Activated T-cell treated with anti-CD3 and anti-CD28 coated beads for 48 hours (primary cell): ENCODE data around the gene PRMT3.
"Not testable (repeated sequence)": the region's sequence is repeated elsewhere in the genome, so short reads cannot be mapped to it uniquely, and the experiment has no call there.

Source experiments
- DNase-seq: peaks from one replicate; pipeline ENCODE4 v3.0.0-alpha.2; 2020; ENCODE audit warnings: low read depth

The PRMT3 gene

DNA sequence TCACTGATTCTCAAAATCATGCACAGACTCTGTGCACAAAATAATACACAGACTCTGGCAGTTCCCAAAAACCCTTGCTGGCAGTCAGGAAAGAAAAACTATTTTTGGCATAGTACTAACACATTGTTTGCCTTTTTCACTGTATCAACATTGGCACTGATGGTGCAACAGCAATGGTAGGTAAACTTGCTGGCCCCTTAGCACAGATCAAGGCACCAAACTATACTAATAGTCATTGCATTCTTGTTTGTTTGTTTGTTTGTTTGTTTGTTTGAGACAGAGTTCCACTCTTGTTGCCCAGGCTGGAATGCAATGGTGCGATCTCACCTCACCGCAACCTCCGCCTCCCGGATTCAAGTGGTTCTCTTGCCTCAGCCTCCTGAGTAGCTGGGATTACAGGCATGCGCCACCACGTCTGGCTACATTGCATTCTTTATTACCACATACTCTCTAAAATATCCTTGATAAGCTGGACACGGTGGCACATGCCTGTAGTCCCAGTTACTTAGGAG lies 130.9 kb downstream of the PRMT3 start:
- DNase-seq, result no peak

DNA sequence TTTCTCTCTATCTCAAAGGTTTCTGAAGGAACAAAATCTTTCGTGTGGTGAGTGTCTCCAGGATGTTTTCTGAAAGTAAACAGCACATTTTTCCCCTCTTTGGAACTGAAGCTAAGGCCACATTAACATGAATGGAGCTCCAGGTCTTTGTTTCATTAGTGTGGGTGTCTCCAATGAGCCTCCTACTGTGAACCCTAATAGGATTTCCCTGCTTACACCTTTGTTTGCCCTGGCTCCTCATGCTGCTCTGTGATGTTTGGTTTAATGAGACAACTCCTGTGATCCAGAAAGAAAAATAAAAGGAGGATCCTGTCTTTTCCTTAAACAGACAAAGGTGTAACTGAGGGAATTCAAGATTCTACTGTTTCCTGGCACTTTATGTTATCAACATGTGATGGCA lies 135.0 kb downstream of the PRMT3 start:
- DNase-seq, result no peak

DNA sequence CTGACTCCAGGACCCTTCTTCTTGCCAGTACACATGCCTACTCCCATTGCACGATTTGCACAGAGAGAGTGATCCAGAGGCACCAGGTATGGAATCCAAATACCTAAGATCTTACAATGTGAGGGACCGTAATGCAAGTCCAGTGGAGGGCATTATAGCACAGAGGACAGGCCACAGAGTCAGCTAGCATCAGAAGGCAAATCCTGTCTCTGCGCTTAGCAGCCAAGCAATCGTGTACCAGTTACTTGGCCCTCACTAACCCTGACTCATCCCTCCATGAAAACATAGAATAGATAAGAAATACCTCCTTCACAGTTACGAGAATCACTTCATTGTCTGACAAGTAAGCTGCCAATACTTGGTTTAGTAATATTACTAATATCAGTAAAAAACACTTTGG lies 142.2 kb downstream of the PRMT3 start:
- DNase-seq, result no peak

DNA sequence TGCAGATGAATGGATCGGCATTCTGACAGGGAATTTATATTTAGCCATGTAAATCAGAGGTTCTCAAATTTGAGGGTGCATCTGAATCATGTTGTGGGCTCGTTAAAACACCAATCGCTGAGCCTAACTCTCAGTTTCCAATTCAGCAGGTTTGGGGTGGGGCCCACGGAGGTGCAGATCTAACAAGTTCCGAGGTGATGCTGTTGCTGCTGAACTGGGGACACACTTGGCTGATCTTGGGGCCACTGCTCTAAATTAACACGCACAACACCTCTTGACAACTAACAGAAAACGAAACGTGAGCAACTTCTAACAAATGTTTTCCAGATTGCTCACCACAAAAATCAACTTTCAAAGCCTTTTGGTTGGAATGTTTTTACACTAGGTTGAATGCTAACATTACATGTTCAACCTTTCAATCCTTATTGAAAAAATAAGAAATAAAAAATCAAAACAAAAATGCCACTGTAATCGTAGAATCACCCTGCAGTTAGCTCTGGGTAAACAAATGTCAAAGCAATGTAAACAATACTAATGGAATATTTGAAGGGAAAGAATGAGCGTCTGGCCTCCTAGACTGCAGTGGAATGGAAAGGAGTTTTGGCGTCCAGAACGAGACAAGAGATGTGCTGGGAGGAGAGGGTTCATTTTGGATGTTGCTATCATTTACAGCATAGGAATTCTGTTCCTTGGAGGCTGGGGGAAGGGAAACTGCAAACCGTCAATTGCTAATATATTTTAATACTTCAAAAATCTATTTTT lies 143.6 kb downstream of the PRMT3 start:
- DNase-seq, result no peak

DNA sequence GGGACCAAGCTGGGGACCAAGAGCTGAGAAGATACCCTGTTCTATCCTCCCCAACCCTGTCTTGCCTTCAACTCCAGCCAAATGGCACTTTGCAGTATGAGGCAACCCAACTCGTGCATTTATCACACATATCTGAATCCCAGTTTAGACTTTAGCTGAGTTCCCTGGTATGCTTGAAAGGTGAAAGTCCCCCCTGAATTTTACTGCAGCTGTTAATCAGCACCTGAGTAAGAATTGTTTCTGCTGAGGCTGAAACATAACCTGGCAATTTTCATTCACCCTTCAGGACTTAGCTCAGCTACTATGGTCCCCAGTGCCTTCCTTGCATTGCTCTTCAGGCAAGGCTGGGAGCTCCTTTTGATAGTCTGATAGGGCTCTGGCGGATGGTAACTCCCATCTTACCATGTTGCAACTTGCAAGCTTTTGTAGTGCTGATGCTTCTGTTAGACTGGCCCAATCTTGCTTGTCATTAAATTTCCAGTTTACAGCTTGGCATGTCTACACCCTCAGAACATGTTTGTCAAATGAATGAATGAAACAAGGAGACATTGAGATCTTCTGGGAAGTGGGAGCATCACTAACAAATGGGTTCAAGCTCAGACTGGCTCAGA lies 147.9 kb downstream of the PRMT3 start:
- no peak for DNase-seq

DNA sequence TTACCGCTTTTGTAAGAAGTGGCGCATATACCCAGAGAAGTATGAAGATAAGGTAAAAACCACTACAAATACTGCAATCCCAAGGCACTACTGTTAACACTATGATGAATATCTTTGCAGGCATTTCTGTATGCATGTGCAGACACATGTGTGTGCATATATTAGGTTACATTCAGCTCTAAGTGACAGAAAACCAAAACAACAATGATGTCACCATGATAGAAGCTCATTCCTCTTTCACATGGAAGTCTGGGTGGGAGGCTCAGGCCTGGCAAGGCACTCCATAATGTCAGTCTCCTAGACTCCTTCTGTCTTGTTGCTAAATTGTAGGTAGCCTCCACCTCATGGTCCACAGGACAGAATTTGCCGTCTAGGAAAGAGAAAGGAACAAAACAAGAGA lies 148.8 kb downstream of the PRMT3 start:
- no peak for DNase-seq

DNA sequence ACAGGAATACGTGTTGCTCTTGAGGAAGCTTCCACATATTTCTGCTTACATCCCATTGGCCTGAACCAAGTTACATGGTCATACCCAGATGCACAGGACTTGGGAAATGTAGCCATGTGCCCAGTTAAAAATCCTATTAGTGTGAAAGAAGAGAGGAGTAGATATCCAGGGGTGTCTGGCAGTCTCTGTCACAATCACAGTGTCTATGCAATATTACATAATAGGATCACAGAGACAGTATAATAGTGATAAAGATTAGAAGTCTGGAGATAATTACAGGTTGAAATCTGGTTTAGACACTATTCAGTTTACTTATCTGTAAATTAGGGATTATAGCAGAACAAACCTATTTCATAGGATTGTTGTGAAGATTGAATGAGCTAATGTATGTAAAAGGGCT lies 149.3 kb downstream of the PRMT3 start:
- no peak for DNase-seq

DNA sequence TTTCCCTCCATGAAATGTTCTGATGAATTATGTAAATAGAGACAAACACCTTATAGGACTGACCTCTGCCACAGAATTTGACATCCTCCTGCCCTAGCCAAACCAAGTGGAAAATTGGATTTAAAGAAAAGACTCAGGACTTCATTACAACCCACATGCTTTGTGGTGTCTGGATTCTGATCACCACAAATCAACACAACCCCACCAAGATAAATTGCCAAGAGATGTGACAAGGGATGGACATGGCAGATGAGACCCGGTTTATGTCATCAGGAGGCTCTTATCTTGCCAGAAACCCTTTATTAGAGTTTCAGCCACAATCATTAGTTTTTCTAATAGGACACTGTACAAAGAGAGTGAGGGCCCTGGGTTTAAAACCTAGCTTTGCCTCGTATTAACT lies 154.0 kb downstream of the PRMT3 start:
- DNase-seq, result no peak

DNA sequence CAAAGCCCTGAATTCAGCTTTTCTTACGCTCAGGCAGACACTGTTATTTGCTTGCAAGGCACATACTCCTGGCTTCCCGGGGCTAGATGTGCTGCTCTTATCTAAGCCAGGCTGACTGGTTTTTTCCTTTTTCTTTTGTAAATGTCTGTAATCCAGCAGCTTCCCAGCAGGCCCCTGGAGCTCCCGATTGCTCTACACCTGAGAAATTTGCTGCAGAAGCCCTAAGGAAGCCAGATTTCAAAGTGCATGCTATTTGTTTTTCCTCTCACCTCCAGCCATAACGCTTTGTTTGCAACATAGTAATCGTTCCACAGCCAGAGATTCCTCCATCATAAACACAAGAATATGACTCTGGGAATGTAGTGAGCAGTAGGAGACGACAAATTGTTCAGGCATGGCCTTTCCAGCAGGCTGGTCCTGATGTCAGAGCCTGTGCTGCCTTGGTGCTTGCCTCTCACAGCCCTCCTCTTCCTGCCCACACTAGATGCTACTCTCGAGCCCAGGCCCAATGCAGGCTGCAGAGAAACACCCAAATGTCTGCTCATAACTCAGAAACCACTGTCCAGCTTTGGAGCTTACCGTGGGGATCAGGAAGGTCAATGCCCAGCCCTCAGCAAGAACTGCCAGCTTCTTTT lies 157.2 kb downstream of the PRMT3 start:
- DNase-seq, result no peak

DNA sequence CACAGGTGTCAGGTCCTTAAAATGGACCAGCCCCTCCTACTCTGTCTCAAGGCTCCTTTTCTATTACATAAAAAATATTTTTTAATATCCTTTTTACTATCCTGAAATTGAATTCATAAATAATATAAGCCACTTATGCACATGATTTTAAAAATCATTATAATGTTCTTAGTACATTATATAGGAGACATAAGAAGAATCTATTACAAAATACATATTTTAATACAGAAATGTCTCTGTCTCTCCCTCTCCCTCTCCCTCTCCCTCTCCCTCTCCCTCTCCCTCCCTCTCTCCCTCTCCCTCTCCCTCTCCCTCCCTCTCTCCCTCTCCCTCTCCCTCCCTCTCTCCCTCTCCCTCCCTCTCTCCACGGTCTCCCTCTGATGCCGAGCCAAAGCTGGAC lies 159.9 kb downstream of the PRMT3 start:
- no peak for DNase-seq

DNA sequence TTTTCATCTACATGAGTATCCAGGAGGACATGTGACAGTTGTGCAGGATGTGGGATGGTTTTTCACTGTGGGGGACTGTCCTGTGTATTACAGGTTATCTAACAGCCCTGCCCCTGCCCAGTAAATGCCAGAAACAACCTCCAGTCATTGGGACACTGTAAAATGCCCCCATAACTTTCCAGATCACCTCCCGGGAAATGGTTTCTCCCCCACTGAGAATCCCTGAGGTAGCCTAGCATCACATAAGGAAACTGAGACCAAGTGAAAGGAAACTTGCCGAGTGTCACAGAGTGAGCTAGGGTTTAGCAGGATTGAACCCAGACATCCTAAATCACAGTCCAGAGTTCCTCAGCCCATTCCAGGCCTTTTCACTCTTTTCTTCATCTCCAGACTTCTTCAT lies 163.6 kb downstream of the PRMT3 start:
- no peak for DNase-seq

DNA sequence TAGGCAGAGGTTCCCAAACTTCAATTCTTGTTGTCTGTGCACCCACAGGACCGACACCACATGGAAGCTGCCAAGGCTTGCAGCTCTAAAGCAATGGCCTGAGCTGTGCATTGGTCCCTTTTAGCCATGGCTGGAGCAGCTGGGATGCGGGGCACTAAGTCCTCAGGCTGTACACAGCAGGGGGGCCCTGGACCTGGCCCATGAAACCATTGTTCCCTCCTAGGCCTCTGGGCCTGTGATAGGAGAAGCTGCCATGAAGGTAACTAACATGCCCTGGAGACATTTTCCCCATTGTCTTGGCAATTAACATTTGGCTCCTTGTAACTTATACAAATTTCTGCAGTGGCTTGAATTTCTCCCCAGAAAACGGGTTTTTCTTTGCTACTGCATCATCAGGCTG lies 168.3 kb downstream of the PRMT3 start:
- DNase-seq, result no peak

DNA sequence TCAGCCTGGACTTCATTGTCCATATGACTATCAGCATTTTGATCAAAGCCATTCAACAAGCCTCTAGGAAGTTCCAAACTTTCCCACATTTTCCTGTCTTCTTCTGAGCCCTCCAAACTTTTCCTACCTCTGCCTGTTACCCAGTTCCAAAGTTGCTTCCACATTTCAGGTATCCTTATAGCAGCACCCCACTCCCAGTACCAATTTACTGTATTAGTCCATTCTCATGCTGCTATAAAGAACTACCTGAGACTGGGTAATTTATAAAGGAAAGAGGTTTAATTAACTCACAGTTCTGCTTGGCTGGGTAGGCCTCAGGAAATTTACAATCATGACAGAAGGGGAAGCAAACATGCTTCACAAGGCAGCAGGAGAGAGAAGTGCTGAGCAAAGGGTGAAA lies 168.9 kb downstream of the PRMT3 start:
- DNase-seq, result not testable (repeated sequence)

DNA sequence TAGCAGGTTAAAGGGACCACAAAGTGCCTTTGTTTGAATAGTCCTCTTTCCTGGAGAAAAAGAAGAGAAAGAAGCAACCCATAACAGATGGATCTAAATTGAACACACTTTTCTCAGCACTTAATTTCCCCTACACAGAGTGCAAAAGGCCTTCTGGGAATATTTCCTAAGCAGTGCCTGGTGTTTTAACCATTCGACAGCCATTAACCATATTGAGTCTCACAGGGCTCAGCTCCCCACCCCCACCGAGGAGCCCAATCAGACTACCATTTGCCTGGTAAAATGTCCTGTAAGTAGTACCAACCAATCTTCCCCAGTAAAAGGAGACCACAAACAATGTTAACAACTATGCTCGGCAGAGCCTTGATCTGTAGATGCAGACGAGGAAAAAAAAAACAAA lies 171.2 kb downstream of the PRMT3 start:
- no peak for DNase-seq
